GM18499 (cell line): ENCODE measurements around the gene KDELR3.

Experiments
- ATAC-seq: cut with Tn5 transposase; IDR thresholded peaks from one replicate; pipeline ENCODE4 v1.9.1; 2021; ENCODE audit warnings: moderate number of reproducible peaks; ENCODE audit not compliant: insufficient read depth, unreplicated experiment

Gene KDELR3

DNA sequence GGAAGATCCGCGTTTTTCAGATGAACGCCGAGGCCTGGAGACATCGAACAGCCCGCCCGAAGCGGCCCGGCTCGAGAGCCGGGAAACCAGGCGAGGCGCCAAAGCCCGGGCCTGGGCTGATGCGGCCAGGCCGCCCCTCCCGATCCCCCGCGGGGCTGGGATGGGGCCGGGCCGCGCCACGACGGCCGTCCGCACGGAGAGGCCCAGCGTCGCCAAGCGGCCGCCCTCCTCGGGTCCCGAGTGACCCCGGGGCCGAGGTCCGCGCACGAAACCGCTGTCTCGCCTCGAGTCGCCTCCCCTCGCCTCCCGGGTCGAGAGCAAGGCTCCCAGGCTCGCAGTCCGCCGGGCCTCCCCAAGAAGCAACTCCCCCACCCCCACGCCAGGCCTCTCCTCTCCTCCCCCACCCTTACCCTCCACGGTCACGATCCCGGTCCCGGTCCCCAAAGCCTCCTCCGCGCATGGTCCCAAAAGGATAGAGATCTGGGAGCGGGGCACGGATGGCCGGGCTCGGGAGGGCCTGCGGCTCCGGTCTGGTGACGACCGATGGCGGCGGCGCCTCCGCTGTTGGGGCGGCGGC lies 37.7 kb downstream of the KDELR3 start:
- ATAC-seq, result peak; percentile 19

DNA sequence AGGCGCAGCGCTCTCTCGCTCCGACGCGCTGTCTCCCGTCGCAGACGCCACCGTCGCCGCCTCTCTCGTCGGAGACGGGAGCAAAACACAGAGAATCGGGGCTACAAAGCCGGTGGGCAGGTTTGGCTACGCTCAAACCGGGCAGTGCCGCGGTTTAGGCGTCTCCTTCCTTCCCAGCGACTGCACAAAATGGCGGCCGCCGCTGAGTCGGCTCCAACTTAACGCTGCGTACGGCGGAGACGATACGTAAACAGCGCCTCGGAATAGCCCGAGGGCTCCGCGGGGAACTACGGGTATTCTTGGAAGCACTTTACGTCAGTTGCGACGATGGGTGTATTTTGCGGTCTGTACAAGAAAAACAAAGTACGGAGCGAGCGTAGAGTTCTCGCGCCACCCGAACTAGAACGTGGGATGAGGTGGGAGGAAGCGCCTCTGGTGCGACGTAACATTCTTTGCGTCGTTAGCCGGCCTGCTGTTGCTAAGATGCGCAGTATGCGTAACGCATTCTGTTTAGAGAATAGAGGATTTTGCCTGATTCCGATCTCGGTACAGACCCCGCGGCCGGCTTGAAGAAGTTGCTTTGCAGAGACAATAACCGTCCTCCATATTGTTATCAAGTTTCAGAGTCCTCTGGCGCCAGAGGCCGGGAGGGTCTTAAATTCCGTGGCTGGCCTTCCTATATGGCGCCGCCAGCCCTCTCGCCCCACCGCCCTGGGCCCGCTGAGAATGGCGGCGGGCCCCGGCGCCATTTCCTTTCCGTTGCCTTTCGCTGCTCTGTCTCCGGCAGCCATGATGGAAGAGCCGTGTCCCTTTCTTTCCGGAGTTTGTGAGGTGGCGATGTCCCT lies 38.4 kb downstream of the KDELR3 start, which contains the start of gene DDX17:
Gene DDX17, minus strand, starts transcription at position 194 of the 845 bp plus-strand sequence.
- peak; percentile 73 for ATAC-seq

DNA sequence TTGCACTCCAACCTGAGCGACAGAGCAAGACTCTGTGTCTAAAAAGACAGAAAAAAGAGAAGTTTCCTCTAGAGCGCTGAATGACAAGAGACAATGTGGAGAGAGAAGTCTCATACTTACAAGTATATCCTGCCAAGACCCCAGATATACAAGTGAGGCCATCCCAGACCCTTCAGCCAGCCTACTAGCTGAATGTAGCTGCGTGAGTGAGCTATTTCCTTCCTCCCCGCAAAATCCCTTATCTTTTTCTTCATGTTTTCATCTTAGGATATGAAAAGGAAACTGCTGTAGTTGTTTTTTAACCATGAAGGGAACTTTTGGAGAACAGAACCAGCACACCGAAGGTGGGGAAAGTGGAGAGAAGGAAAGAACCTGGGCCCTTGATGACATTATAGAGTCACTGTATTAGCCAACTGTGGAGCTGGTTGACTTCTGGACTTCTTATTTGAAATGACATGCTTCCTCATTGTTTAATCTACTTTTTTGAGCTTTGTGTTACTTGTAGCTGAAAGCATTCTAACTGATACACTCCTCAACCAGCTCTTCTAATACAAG lies 42.6 kb downstream of the KDELR3 start:
- no peak for ATAC-seq

DNA sequence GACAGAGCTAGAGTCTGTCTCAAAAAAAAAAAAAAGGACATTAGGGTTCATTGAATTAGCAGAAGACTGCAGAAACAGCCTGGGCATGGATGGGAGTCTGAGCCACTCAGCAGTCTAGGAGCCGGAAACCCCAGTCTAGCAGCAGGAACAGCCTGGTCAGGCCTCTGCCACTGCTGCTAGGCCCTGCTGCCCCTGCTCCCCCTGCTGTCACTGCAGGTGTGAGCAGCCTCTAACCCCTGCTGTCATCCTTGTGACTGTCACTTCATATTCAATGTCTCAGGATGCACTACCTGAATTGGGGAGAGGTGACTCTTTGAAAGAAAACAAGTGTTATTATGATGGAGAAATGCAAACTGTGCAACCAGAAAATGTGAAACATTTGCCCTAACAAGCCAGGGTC lies 45.2 kb downstream of the KDELR3 start:
- no peak for ATAC-seq

DNA sequence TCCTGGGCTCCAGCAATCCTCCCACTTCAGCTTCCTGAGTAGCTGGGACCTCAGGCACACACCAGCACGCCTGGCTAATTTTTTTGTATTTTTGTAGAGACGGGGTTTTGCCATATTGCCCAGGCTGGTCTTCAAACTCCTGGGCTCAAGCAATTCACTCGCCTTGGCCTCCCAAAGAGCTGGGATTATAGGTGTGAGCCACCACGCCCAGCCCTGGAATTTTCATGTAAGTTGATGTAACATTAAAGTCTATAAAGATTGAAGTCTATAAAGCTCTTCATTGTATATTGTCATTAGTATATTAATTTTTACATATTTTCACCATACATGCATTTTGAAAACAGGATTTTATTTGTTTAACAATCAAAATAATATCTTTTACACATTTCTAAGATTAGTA lies 50.7 kb downstream of the KDELR3 start:
- ATAC-seq, result no peak

DNA sequence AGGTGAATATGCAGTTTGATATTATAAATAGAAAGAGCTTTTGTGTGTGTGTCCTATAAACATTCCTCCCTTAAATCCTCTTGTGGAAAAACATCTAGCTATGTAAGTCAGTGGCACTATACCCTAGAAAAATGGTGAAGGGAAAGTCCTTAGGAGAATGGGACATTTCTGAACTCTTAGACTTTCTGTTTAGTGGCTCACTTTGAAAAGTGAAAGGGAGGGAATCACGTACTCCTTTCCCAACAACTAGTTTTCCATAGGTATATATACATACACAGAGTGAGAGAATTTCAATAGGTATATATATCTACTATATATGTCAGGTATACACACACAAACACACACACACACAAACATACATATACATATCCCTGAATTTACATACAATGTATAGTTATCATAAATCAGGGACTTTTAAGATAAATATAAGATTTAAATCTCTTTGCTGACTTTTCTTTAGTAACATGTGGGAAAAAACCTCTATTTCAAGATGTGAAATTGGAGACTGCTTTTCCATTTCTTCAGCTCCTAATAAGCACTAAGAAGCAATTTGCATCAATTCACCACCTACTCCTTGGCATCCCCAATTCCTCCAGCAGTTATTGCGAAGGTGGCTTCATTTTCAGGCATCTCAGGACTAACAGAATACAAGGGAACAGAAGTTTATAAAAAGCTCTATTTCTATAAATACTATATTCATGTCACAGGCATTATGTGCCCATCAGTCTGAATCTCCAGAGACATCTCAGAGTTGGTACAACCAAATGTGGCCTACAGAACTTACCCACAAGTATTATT lies 51.8 kb downstream of the KDELR3 start:
- no peak for ATAC-seq

DNA sequence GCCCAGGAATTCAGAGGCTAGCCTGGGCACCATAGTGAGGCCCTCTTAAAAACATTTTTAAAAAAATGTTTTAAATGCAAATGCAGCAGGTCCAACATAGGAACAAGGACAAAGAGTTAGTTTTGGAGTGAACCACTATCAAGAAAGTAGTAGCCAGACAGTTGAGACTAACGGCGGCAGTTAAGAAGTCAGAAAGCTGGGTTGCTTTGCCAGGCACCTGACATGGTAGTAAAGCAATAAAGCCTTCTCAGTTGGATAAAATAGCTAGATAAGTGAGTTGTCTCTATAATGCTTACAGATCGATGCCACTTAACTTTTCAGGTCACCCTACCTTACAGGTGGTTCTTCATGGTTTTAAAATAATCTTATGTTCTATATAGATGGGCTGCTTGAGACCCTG lies 55.1 kb downstream of the KDELR3 start:
- ATAC-seq, result no peak

DNA sequence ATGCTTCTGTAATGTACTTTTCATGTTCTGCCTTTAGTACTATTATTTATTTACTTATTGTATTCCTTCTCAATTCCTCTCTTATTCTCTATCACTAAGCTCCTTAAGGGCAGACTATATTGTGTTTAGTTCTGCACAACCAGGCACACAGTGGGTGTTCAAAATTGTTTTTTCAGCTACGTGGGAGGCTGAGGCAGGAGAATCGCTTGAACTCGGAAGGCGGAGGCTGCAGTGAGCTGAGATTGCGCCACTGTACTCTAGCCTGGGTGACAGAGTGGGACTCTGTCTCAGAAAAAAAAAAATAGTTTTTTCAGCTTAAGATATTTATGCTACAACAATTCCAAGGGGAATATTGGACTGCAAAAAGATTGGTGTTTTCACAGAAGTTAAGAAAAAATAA lies 55.6 kb downstream of the KDELR3 start:
- ATAC-seq, result no peak

DNA sequence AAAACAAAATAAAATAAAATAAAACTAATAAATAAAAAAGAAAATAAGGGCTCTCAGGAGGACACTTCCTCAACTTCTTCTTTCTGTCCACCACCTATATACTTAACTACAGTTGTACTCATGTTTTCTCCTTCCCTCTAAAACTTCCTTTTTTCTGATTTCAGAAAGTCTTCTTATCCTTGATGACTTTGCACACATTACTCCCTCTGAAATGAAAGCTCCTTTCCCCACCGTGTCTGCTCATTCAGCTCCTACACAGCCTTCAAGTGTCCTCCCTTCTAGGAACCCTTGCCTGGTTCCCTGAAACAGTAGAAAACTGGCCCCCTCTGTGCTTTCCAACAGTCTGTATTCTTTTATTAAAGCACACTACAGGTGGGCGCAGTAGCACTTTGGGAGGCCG lies 56.5 kb downstream of the KDELR3 start:
- ATAC-seq, result no peak

DNA sequence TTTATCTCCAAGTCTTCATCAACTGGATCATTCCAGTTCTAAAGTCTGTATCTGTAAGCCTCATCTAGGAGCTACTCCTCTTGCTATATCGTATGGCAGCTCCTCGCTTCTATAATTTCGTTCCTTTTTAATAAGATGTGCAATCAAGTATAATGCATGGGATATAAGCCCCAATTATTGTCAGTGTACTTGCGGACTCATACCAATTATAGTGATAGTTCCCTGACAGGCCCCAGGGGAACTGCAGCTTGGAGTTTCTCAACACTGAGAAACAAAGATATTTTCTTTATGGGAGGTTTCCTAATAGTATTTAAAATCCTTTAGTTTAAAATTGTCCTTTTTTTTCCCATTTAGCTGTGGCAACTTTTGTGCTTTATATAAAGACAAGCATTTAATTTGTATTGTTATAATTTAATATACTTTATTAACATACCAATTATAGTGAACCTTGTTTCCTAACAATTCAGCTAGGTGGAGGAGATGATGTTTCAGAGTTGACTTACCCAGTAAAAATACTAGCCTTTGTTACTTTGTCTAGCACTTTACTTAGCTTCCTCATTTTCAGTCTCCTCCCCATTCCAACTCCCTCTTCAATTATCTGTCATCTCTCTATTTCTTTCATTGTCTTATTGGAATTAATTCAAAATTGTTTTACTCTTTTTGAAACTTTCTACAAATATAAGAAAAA lies 63.5 kb downstream of the KDELR3 start:
- no peak for ATAC-seq
